ENCODE data around the gene OGA.

DNA sequence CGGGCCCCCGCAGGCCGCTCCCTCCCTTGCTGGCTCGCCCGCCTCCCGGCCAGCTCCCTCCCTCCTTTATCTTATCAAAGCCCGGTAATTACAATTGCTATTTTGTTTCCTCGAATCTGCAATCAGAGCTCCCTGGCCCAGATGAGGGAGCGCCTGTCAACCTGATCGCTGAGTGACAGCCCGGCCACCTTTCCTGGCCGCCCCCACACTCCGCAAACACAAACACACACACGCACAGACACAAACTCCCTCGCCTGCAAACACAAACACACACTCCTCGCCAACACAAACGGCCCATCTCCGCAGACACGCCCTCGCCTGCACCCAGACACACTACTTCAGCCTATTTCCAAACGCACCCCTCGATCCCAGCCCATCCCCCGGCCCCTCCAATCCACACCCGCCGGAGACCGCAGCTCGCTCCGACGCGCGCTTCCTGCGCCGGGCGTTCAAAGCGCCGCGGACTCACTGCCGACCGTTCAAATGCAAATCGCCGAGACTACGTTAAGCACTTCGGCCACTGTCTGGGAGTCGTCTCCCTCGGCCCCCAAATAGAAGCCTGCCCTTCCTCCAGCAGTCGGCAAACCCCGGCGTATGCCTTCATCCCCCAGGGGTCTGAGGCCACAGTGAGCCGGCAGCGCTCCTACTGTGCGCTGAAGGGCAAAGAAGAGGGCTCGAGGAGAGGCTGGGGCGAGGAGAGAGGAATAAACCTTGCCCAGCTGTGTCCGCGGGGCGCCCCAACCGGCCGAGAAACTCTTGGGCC, 39.3 kb downstream of the OGA start:
- TF ChIP-seq CTCF (IDR thresholded peaks at IDR 0.05; ENCODE audit: insufficient read depth, low read depth, low read length) (no peak), EZH2 (IDR thresholded peaks at IDR 0.05; ENCODE audit: insufficient read depth, low read length) (peak; percentile 55)
